Naive B cell (primary cell): Measurements from ENCODE around the gene ONECUT1. TPM values are rescaled to one million over a fixed set of nuclear protein-coding genes. Genes with fewer than 3 reads are reported as not detected.

Experiments used
- ATAC-seq, 2 donors: fragments of 150-1000 bp; cut with Tn5 transposase; 2 replicates each; pipeline ENCODE4 v1.10.0; 2021; ENCODE audit warnings: low read depth in 2 of 2, mild to moderate bottlenecking in 2 of 2, moderate library complexity in 2 of 2
- DNase-seq: peaks from one replicate; pipeline ENCODE4 v3.0.0; 2022
- H3K27ac Mint-ChIP-seq, 6 donors: one replicate each; pipeline ENCODE4 v1.8.0; 2020 to 2022; ENCODE audit warnings: mild to moderate bottlenecking in 6 of 6, mixed read lengths in 6 of 6, moderate library complexity in 5 of 6, inconsistent platforms in 2 of 6
- H3K27me3 Mint-ChIP-seq, 3 donors: one replicate each; pipeline ENCODE4 v1.8.0; 2021 to 2022; ENCODE audit warnings: mixed read lengths in 3 of 3, mild to moderate bottlenecking in 1 of 3
- H3K36me3 Mint-ChIP-seq, 2 donors: one replicate each; pipeline ENCODE4 v1.8.0; 2020 to 2022; ENCODE audit warnings: mixed read lengths in 2 of 2, inconsistent platforms in 1 of 2, mild to moderate bottlenecking in 1 of 2
- H3K4me1 Mint-ChIP-seq, 3 donors: one replicate each; pipeline ENCODE4 v1.8.0; 2020 to 2022; ENCODE audit warnings: mixed read lengths in 3 of 3, inconsistent platforms in 1 of 3, mild to moderate bottlenecking in 1 of 3, moderate library complexity in 1 of 3
- H3K4me3 Mint-ChIP-seq, 8 donors: one replicate each; pipeline ENCODE4 v1.8.0; 2020 to 2022; ENCODE audit warnings: mild to moderate bottlenecking in 8 of 8, mixed read lengths in 8 of 8, moderate library complexity in 8 of 8, inconsistent platforms in 2 of 8
- H3K9me3 Mint-ChIP-seq, 7 donors: one replicate each; pipeline ENCODE4 v1.8.0; 2020 to 2022; ENCODE audit warnings: mixed read lengths in 7 of 7, mild to moderate bottlenecking in 5 of 7, inconsistent platforms in 2 of 7, moderate library complexity in 1 of 7
- polyA plus RNA-seq, 6 donors: library from polyadenylated mRNA; unstranded; fragments of 300-500 nt; fragmentation: Illumina TruSeq; gene quantifications; one replicate each; pipeline ENCODE4 v1.2.3, GENCODE V29; 2021; ENCODE audit warnings: low read depth in 6 of 6

The ONECUT1 gene
- polyA plus RNA-seq, 6 donors from 2014 or later = not detected

DNA sequence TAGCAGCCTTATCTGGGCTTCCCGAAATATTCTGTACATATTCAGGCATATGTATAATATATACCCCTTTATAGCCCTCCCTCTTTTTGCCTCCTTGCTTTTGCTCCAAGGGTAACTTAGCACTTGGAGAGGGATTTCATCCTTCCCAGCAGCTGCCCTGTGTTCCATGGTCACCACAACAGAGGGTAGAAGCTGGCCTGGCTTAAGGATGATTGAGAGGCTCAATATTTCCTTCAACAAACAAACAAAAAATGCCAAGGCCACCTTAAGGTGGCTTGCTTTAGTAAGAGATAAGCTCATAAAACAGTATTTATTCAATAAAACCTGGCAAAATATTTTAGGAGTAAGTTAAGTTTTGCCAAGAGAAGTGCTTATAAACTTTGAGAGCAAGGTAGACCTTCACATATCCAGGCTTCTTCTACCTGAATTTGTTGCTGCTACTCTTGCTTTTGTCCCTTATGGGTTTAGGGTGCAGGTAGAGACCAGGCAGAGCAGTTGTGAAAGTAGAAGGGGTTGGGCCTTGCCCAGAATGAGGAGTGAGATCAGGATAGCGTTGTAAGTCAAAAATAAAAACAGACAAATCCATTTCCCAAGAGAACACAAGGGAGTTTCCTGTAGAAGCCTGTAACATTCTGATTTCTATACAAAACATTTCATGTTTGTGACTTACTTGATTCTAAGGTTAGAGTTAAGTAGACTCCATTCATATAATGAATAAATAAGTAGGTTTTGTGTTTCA is 58.2 kb downstream of the ONECUT1 start:
- no peaks in the 10 kb centered on the region for H3K9me3 Mint-ChIP-seq
- ATAC-seq (no peak), DNase-seq (no peak)
- H3K27me3 Mint-ChIP-seq = no peaks in the 10 kb centered on the region
- H3K27ac Mint-ChIP-seq = peak overlapping the region in 4 of 6 donors; percentile 26 to 89 (median 78)
- no peak overlapping the region for H3K4me3 Mint-ChIP-seq
- peaks cover 28 to 48% (median 42%) of the 10 kb centered on the region in 3 donors for H3K4me1 Mint-ChIP-seq
- no peaks in the 10 kb centered on the region for H3K36me3 Mint-ChIP-seq

DNA sequence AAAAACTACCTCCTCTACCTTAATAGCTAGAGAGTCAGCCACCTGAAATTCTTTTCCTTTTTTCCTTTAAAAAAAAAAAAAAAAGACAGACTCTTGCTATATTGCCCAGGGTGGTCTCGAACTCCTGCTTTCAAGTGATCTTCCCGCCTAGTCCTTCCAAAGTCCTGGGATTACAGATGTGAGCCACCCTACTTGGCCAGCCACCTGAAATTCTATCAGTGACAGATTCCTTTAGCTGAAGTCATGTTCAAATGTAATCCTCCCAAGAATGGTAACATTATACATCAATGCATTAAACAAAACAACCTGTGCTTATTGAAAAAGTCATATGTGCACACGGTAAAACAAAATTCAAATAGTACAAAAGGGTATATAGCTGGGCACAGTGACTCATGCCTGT is 59.1 kb downstream of the ONECUT1 start:
- Mint-ChIP-seq H3K27me3 (no peaks in the 10 kb centered on the region), H3K36me3 (no peaks in the 10 kb centered on the region), H3K4me1 (peaks cover 28 to 48% (median 42%) of the 10 kb centered on the region in 3 donors), H3K4me3 (no peak overlapping the region), H3K9me3 (no peaks in the 10 kb centered on the region), H3K27ac (peak overlapping the region in 5 of 6 donors; percentile 12 to 89 (median 63))
- ATAC-seq = no peak
- no peak for DNase-seq

DNA sequence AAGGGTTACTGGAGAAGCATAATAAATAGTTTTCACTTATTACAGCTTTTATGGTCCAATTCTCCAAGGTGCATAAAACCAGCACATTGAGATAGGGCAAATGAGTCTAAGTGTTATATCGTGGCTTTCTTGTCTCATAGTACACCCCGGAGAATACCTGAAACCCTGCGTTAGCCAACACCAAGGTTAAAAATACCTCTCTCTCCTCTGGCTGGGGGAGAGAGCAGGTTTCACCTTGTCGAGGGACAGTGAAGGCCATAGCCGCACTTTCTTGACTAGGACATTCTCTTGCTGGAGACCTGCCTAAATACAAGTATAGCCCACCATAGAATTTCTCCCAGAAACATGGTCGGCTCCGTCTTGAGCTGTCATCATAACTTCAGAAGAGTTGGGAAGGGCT is 59.5 kb downstream of the ONECUT1 start:
- no peak for DNase-seq
- H3K36me3 Mint-ChIP-seq = no peaks in the 10 kb centered on the region
- no peak for ATAC-seq
- peak overlapping the region in 1 of 8 donors; percentile 41 for H3K4me3 Mint-ChIP-seq
- no peaks in the 10 kb centered on the region for H3K9me3 Mint-ChIP-seq
- H3K27me3 Mint-ChIP-seq = no peaks in the 10 kb centered on the region
- peak overlapping the region in 5 of 6 donors; percentile 62 to 89 (median 76) for H3K27ac Mint-ChIP-seq
- H3K4me1 Mint-ChIP-seq = peaks cover 27 to 48% (median 41%) of the 10 kb centered on the region in 3 donors

DNA sequence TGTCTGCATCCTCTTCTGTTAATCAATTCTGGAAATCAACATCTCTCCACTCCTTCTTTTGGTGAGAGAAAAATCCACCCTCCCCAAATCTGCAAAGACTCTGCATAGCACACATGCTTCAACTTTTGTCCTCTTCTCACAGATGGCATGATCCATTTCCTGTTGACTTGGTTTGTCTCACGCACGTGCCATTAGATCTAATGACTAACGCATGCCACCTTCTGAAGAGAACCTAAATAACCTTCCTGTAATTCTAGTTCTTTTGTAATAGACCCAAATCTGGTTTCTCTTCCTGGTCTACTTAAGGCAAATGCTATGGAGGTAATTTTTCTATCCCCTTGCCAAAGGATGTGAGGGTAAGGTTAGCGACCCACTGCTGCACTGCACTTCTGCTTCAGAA is 60.0 kb downstream of the ONECUT1 start:
- H3K36me3 Mint-ChIP-seq = no peaks in the 10 kb centered on the region
- H3K4me3 Mint-ChIP-seq = peak overlapping the region in 6 of 8 donors; percentile 2 to 78 (median 32)
- DNase-seq = peak; percentile 68
- peak; percentile 97 to 98 for ATAC-seq
- H3K4me1 Mint-ChIP-seq = peaks cover 23 to 45% (median 37%) of the 10 kb centered on the region in 3 donors
- H3K27me3 Mint-ChIP-seq = no peaks in the 10 kb centered on the region
- no peaks in the 10 kb centered on the region for H3K9me3 Mint-ChIP-seq
- H3K27ac Mint-ChIP-seq = peak overlapping the region; percentile 62 to 89 (median 77)

DNA sequence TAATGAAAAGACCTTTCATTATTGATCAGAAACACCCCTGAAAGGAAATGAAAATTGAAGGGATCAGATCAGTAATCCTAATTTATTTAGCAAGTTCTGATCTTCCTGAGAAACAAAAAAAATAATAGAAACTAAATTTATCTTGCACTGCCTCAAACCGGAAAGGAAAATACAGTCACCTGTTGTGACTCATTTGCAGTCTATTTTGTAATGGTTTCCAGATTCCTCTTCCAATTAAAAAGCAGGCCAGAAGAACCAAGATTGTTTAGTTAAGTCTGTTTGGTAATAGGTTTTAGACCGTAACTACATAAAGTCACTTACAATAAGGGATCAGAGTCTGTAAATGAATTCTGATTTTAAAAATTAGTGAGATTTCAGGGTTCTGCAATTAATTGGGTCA is 61.2 kb downstream of the ONECUT1 start:
- no peak overlapping the region for H3K4me3 Mint-ChIP-seq
- H3K9me3 Mint-ChIP-seq = no peaks in the 10 kb centered on the region
- H3K27me3 Mint-ChIP-seq = no peaks in the 10 kb centered on the region
- peak overlapping the region in 2 of 6 donors; percentile 47 to 89 for H3K27ac Mint-ChIP-seq
- ATAC-seq (no peak), DNase-seq (no peak)
- H3K4me1 Mint-ChIP-seq = peaks cover 23 to 39% (median 35%) of the 10 kb centered on the region in 3 donors
- H3K36me3 Mint-ChIP-seq = no peaks in the 10 kb centered on the region

DNA sequence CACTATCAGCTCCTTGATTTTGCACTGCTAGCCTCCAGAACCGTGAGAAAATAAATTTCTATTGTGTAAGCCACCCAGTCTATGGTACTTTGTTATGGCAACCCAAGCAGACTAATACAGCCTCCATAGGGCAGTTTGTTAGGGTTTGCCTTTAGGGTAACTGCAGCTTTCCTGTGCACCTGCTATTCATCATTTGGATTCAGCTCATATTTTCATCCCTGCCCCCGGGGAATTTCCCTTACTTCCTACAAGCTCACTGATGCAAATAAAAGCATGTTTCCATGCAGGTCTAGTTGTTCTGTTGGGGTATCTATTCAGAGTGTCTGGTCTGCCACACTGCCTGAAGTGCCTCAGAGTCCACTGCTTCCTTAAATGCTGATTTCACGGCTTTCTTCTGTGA is 62.3 kb downstream of the ONECUT1 start:
- no peak for ATAC-seq
- peak overlapping the region in 3 of 6 donors; percentile 47 to 79 (median 65) for H3K27ac Mint-ChIP-seq
- no peak overlapping the region for H3K4me3 Mint-ChIP-seq
- H3K4me1 Mint-ChIP-seq = peaks cover 18 to 29% (median 24%) of the 10 kb centered on the region in 3 donors
- DNase-seq = no peak
- H3K9me3 Mint-ChIP-seq = no peaks in the 10 kb centered on the region
- no peaks in the 10 kb centered on the region for H3K27me3 Mint-ChIP-seq
- H3K36me3 Mint-ChIP-seq = no peaks in the 10 kb centered on the region

DNA sequence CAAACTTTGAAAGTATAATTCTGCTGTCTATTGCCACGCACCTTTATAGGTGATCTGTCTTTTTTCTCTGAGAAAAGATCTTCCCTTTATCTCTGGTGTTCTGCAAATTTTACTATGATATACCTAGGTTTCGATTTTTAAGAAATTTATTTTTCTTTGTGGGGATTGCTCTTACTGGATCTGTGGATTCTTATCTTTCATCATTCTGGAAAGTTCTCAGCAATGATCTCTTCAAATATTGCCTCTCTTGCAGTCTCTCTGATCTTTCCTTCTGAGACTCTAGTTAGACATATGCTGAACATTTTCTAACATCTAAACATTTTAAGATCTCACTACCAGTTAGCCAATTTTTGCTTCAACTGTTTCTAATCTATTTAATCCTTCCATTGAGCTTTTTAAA is 63.9 kb downstream of the ONECUT1 start:
- DNase-seq (no peak), ATAC-seq (no peak)
- H3K27me3 Mint-ChIP-seq = no peaks in the 10 kb centered on the region
- peaks cover 18 to 22% (median 20%) of the 10 kb centered on the region in 3 donors for H3K4me1 Mint-ChIP-seq
- no peak overlapping the region for H3K4me3 Mint-ChIP-seq
- no peak overlapping the region for H3K27ac Mint-ChIP-seq
- H3K9me3 Mint-ChIP-seq = no peaks in the 10 kb centered on the region
- no peaks in the 10 kb centered on the region for H3K36me3 Mint-ChIP-seq

DNA sequence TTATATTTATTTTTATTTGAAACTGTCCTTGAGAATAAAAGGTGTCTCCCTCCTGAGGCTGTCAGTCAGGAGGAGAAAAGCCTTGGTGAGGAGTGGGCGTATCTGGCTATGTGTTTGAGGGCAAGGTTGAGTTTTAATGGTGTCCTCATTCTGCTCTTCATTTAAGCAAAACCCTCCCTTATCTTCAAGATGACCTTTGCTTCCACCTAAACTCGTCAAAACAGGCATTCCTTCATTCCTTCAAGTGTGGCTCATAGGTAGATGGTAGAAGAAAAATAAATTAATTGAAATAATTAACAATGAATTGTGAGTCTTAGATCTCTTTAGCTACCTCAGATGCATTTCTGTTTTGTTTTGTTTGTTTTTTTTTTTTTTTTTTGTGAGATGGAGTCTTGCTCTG is 71.6 kb downstream of the ONECUT1 start:
- Mint-ChIP-seq H3K27me3 (peaks cover 0 to 6% (median 0%) of the 10 kb centered on the region in 3 donors), H3K4me3 (no peak overlapping the region), H3K36me3 (no peaks in the 10 kb centered on the region), H3K4me1 (peaks cover 0 to 5% (median 0%) of the 10 kb centered on the region in 3 donors), H3K27ac (no peak overlapping the region), H3K9me3 (no peaks in the 10 kb centered on the region)
- no peak for DNase-seq
- no peak for ATAC-seq

DNA sequence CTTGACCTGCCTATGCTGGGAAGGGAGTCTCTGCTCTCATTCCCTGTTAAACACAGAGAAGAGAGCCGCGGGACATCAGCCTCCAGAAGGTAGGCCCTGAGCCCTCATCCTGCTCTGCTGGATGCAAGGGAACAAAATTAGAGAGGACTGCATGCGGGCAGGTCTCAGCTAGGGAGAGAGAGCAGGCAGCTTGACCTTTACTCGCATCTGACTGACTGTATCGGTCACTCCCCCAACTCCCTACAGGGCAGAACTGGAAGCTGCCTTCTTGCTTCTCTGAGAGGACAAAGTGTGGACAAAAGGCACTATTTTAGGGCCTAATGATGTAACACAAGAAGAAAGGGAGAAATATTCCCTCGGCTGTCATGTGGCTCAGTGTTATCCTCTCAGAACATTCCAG is 72.2 kb downstream of the ONECUT1 start:
- Mint-ChIP-seq H3K4me3 (no peak overlapping the region), H3K36me3 (no peaks in the 10 kb centered on the region), H3K27me3 (peaks cover 0 to 6% (median 0%) of the 10 kb centered on the region in 3 donors), H3K4me1 (peaks cover 0 to 5% (median 0%) of the 10 kb centered on the region in 3 donors), H3K9me3 (no peaks in the 10 kb centered on the region), H3K27ac (peak overlapping the region in 2 of 6 donors; percentile 10 to 51)
- no peak for ATAC-seq
- DNase-seq = no peak

DNA sequence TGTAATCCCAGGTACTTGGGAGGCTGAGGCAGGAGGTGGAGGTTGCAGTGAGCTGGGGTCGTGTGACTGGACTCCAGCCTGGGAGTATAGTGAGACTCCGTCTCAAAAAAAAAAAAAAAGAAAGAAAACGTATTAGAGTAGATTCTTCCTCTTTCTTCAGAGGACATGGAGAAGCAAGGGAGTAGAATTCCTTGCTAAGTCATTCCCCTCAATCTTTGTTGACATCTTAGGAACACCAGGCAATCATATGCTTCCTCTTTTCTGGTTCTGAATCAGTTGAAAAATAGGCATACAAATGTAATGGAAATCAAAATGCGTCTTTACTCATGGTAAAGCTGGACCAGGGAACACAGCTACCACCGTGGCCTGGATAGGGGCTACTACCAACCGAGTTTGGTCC is 72.7 kb downstream of the ONECUT1 start:
- Mint-ChIP-seq H3K27me3 (peaks cover 0 to 6% (median 0%) of the 10 kb centered on the region in 3 donors), H3K4me3 (no peak overlapping the region), H3K9me3 (no peaks in the 10 kb centered on the region), H3K27ac (peak overlapping the region in 1 of 6 donors; percentile 51), H3K4me1 (peaks cover 0 to 5% (median 0%) of the 10 kb centered on the region in 3 donors), H3K36me3 (no peaks in the 10 kb centered on the region)
- DNase-seq (no peak), ATAC-seq (no peak)

DNA sequence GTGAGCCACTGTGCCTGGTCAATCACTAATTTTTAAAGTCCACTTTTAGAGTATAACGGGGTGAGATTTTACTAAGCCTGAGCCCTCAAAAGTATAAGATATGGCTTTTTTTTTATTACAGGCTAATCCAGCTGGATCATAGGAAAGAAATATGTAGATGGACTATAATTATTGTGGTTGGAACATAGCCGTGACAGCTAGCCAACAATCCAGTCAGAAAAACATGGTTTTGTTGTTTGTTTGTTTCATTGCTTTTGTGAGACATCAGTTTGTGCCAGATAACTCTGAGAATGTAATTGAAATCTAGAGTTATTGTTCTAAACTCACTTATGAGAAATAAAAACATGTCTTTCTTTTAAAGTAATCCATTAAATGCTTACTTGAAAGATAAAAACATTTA is 73.6 kb downstream of the ONECUT1 start:
- no peak for DNase-seq
- H3K4me3 Mint-ChIP-seq = no peak overlapping the region
- H3K4me1 Mint-ChIP-seq = peaks cover 0 to 10% (median 4%) of the 10 kb centered on the region in 3 donors
- peaks cover 0 to 6% (median 0%) of the 10 kb centered on the region in 3 donors for H3K27me3 Mint-ChIP-seq
- no peaks in the 10 kb centered on the region for H3K9me3 Mint-ChIP-seq
- ATAC-seq = no peak
- H3K36me3 Mint-ChIP-seq = no peaks in the 10 kb centered on the region
- no peak overlapping the region for H3K27ac Mint-ChIP-seq

DNA sequence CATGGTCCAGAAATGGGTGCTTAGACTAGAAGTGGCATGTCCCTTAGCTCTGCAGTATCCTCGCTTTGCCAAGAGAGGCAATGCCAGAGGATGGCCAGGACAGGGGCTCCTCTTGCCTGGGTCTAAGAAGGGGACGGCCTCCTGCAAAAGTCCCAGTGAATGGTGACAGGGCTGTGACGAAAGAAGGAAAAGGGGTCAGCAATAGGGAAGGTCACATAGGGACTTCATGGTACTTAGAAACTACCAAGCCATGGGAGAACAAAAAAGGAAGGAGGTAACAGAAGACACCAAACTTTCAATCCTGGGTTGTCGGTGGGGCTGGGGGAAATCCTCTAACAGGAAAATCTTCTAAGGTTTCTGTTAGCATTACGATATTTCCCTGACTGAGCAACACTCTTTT is 74.7 kb downstream of the ONECUT1 start:
- H3K27me3 Mint-ChIP-seq = peaks cover 0 to 6% (median 0%) of the 10 kb centered on the region in 3 donors

DNA sequence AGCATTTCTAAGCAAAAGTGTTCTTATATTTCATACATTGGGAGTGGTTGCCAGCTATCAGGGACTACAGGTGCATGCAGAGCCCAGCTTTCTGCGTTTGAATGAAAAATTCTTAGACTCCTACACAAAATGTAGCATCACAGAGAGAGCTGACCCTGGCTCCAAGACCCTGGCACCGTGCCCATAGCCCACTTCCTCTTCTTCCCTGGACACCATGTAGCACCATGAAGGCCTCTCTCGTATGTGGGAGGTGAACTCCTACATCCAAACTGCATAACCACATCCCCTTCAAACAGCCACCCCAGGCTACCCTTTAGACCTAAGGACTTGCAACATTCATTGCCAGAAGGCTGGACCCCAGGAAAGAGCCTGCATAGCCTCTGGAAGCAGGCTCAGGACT is 75.2 kb downstream of the ONECUT1 start:
- Mint-ChIP-seq H3K9me3 (no peaks in the 10 kb centered on the region), H3K36me3 (no peaks in the 10 kb centered on the region), H3K27ac (peak overlapping the region in 3 of 6 donors; percentile 58 to 76 (median 74)), H3K27me3 (peaks cover 0 to 6% (median 0%) of the 10 kb centered on the region in 3 donors), H3K4me1 (peaks cover 9 to 18% (median 14%) of the 10 kb centered on the region in 3 donors), H3K4me3 (no peak overlapping the region)
- no peak for DNase-seq
- no peak for ATAC-seq

More for the DNA sequence above, 74.7 kb downstream of the ONECUT1 start:
- Mint-ChIP-seq H3K4me3 (no peak overlapping the region), H3K9me3 (no peaks in the 10 kb centered on the region), H3K27ac (peak overlapping the region in 2 of 6 donors; percentile 67 to 74), H3K36me3 (no peaks in the 10 kb centered on the region), H3K4me1 (peaks cover 4 to 14% (median 10%) of the 10 kb centered on the region in 3 donors)
- ATAC-seq (no peak), DNase-seq (no peak)
